Fibroblast of the aortic adventitia (primary cell): ENCODE results near the gene ATG10. TPM values are rescaled to one million over a fixed set of nuclear protein-coding genes. Genes with fewer than 3 reads are reported as not detected.
A peak's percentile ranks its signal among the peaks of the same experiment; 100 is the strongest.
"Not testable (repeated sequence)": the region's sequence is repeated elsewhere in the genome, so short reads cannot be mapped to it uniquely, and the experiment has no call there.

Source experiments
- DNase-seq: peaks from one replicate; pipeline ENCODE4 v3.0.0-alpha.2; 2010; ENCODE audit warnings: low read depth
- H3K4me3 ChIP-seq: 2 replicates; pipeline ENCODE4 v1.5.1; 2011; ENCODE audit warnings: low read depth, mild to moderate bottlenecking, control low read depth, low read length, moderate library complexity
- CTCF ChIP-seq: IDR thresholded peaks from 2 replicates; pipeline ENCODE4 v1.5.1; 2011; ENCODE audit warnings: mild to moderate bottlenecking, low read length, control low read depth, inconsistent platforms; ENCODE audit not compliant: insufficient read depth
- total RNA-seq: library from RNA; depleted of rRNA; stranded (reverse); fragments of >200 nt; gene quantifications from 2 replicates; pipeline ENCODE4 v1.2.3, GENCODE V29; 2012; ENCODE audit warnings: low replicate concordance

The ATG10 gene
- total RNA-seq, 1 donor = 8.8 TPM

GRCh38 chr5:81986126-81986525, 14.3 kb downstream of the ATG10 start:
- DNase-seq = no peak
- no peak for TF ChIP-seq CTCF
- no peak overlapping the region for H3K4me3 ChIP-seq

GRCh38 chr5:81989204-81989603, 17.4 kb downstream of the ATG10 start:
- no peak overlapping the region for H3K4me3 ChIP-seq
- no peak for DNase-seq
- no peak for TF ChIP-seq CTCF

- DNase-seq = peak; percentile 16
- H3K4me3 ChIP-seq = no peak overlapping the region
- TF ChIP-seq CTCF = no peak
Observed at GRCh38 chr5:81994679-81995078, 22.9 kb downstream of the ATG10 start.

DNA sequence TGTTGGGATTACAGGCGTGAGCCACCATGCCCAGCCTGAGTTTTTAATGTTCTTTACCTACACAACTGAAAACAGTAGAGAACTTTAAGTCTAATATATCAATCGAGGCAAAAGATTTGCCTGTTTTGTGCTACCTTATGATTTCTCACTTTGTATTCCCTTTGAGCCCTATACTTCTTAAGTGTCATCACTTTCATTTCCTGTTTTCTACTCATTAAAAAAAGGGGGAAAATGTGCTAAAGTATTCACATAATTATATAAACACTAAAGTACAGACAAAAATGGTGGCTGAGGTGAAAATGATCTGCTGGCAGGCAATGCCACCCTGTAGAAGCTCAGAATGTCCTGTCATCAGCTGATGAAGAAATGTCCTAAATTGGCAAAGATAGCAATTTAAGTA, 23.6 kb downstream of the ATG10 start:
- H3K4me3 ChIP-seq = no peak overlapping the region
- DNase-seq = no peak
- TF ChIP-seq CTCF = no peak

- DNase-seq = no peak
- no peak overlapping the region for H3K4me3 ChIP-seq
- no peak for TF ChIP-seq CTCF
Observed at GRCh38 chr5:82004511-82004910, 32.7 kb downstream of the ATG10 start.

GRCh38 chr5:82009869-82010268, 38.0 kb downstream of the ATG10 start:
- not testable (repeated sequence) for H3K4me3 ChIP-seq, DNase-seq

- TF ChIP-seq CTCF = no peak
- H3K4me3 ChIP-seq = no peak overlapping the region
- no peak for DNase-seq
Observed at GRCh38 chr5:82010696-82011095, 38.9 kb downstream of the ATG10 start.
